HG03354 (cell line): Measurements from ENCODE around the gene OR8G1.
"Not testable (repeated sequence)": the region's sequence is repeated elsewhere in the genome, so short reads cannot be mapped to it uniquely, and the experiment has no call there.

Source experiments
- ATAC-seq: cut with Tn5 transposase; IDR thresholded peaks from one replicate; pipeline ENCODE4 v1.9.1; 2021; ENCODE audit warnings: mild to moderate bottlenecking; ENCODE audit not compliant: unreplicated experiment, poor library complexity, severe bottlenecking

OR8G1 gene, protein sequence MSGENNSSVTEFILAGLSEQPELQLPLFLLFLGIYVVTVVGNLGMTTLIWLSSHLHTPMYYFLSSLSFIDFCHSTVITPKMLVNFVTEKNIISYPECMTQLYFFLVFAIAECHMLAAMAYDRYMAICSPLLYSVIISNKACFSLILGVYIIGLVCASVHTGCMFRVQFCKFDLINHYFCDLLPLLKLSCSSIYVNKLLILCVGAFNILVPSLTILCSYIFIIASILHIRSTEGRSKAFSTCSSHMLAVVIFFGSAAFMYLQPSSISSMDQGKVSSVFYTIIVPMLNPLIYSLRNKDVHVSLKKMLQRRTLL

DNA sequence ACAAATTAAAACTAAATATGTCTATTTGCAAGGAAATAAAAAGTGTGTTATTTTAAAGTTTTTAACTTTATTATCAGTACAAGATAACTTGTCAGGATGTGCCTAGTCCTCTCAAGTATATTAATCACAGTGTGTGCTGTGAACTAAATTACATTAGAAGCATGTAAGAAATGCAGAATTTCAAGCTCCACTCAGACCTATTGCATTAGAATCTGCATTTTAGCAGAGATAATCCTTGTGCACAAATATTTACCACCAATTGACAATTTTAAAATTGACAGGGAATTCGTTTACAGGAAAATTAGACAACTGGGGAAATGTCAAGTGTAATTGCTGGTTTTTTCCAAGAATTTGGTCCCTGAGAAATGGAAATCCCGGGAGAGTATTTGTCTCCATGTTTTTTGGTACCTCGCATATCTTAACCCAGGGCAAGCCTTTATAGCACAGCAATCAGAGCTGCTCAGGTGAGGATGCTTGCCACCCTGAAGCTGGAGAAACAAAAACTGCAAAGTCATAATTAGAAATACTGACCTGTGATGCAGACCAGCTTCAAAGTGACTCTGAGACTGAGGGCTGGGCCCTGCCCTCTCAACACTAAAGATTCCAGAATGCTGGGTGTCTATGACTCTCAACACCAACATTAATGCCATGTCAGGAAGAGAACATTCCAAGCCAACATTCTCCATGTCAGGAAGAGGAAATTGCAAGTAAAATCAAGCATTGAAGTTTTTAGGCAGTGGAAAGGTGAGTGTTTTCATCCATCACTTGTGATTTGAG, at the start of gene OR8G1:
OR8G1 (plus strand) TSS at position 475 of the 777 bp plus-strand sequence. CDS start 8,581 bp downstream, outside the sequence.
- no peak for ATAC-seq

DNA sequence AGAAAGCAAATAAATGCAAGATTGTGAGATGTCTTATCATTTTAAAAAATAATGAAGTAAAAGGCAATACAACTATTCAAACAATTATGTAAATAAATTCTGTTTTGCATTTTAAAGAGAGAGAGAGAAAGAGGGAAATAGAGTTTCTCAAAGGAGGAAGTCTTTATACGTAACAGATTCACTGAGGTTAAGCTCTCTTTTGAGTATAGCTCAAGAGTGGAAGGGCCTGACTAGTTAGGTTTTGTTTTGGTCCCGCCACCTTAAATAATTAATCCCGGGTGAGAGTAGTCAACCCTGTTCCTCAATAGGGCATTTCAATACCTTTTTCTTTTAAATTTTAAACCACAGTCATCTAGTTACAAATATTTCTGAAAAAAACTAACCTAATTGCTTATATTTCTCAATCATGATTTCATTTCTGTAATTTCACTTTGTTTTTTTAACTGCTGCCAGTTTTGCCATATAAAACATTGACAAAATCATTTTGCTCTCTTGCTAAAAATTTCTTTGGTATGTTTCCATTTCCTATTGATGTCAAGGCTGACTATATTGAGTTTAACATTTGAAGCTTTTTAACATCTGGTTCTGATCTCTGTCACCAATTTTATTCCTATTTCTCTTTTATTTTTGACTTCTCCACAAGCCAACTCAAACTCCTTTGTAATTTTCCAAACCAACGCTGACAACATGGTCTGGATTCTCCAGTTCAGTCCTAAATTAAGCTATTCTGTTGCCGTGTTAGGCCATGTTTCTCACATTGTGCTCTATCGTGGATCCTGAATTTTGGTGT, 47.5 kb upstream of the OR8G1 start:
- peak; percentile 83 for ATAC-seq

DNA sequence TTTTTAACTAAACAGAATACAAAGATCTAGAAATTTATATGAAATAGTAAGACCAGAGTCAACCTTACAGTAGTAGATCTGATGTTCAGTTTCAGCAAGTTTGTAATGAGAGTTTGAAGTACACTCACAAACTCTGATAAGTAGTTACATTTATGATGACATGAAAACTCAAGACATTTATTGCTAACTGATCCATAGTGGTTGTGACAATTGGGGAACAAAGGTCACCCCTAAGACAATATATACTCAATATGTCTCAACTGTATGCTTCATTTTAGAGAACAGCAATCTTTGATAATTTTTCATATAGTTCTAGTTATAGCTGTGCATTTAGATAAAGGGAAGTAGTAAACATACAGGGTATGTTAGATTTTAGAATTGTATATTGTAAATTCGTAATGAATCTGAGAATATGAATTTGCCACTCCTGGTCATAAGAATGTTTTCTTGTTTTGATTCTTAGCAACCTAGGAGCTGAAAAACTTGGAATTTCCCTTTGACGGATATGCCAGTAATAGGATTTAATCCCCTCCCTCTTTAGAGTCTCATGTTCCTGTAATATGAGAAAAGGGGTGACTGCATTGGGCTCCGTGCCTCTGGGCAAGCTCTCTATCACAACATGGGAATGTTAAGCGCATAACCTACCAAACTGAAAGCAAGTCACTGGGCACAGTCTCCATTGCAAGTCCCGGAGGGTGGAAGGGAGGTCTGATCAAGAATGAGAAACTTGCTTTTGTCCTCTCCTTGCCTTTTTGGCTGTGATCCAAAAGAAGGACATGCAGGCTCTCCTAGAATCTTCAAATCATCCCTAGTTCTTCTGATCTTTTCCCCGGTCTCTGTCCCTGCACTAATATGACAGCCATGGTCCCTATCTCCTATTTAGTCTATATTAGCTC, 46.4 kb upstream of the OR8G1 start:
- ATAC-seq: no peak

DNA sequence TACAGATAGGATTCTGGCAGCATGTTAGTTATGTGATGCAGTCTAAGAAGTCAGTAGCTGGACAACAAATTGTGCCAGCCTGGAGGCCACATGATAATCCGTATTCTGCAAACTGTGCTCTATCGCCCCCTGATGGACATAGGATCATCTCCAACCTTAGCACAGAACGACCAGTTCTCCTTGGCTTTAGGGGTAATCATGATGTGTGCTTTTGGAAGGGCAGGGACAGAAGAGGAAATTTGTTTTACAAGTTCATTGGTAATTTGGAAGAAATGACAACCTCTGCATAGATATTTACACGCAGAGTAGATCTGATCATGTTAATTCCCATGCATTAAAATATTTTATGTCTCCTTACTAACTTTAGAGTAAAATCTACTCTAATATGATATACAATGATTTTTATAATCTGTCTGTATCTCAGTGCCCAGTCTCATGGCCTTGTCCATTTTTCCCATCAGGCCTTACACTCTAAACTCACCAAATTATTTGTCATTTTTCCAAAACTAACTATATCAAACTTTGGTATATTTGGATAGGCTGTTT, 45.6 kb upstream of the OR8G1 start:
- ATAC-seq: peak; percentile 81

DNA sequence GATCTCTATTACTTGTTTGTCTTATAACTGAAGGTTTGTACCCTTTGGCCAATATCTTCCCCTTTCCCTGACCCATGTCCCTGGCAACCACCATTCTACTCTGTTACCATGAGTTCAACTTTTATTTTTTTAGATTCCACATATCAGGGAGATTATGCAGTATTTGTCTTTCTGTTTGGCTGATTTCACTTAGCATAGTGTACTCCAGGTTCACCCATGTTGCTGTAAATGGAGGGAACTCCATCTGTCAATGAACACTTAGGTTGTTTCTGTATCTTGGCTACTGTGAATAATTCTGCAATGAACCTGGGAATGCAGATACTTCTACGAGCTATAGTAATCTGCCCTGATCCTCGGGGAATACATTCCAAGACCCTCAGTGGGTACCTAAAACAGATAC, 42.9 kb upstream of the OR8G1 start:
- ATAC-seq: no peak

DNA sequence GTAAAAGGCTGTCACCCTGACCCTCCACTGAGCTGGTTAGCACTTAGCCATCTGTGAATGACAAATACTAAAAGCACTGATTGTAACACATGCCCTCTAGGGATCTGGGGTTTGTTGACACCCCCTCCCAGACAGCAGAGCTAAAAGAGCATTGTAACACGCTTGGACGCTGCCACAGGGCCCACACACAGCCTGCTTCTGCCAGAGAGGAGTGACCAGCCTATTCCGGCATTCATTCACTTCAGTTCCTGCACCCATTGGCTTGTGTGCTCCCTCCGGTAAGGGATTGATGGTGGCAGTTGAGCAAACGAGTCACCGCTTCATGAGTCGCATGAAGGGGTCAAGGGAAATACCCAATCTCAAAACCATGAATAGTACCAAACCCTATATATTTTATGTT, 42.0 kb upstream of the OR8G1 start:
- ATAC-seq: no peak

DNA sequence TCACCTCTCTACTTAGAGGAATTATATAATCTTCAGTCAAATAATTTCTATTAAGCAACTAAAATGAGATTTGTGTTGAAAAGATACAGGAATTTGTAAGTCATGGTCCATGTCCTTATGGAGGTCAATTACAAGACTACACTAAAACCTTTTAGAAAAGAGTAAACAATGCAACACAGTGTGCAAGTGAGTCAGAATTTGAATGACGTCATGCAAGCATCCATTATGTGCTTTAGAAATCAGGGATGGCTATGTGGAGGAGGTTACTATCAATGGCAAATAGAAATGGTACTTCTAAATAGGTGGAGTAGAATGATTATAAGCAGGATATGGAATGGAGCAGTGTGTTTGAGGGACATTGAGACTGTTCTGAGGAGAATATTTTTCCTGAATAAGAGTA, 41.2 kb upstream of the OR8G1 start:
- ATAC-seq: no peak

DNA sequence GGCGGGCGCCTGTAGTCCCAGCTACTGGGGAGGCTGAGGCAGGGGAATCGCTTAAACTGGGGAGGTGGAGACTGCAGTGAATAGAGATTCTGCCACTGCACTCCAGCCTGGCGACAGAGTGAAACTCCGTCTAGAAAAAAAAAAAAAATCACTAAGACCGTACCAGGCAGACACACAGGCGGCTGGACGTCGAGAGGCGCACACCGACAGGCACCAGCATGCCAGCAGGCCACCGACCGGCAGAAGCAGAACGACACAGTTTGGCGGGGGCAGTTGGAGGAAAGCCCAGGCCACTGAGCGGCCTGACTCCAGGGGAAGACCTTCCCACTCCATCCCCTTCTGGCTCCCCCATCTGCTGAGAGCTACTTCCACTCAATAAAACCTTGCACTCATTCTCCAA, 40.2 kb upstream of the OR8G1 start:
- no peak for ATAC-seq

DNA sequence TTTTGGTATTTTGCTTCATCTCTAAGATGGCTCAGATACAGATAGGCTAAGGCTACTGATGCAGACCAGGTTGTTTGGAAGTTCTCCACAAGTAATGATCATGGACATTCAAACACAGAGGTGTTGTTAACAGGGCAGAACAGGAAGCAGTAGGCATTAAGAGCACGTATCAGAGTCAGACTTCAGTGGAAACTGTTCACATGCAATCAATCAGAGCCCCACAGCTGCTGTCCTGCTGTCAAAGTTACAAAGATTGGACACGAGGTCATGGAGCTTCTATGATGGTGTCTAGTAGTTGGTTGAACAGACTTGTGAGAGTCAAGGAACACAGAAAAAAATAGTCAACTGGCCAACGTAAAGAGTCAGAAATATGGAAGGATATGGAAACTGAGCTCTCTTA, 37.9 kb upstream of the OR8G1 start:
- ATAC-seq: no peak

DNA sequence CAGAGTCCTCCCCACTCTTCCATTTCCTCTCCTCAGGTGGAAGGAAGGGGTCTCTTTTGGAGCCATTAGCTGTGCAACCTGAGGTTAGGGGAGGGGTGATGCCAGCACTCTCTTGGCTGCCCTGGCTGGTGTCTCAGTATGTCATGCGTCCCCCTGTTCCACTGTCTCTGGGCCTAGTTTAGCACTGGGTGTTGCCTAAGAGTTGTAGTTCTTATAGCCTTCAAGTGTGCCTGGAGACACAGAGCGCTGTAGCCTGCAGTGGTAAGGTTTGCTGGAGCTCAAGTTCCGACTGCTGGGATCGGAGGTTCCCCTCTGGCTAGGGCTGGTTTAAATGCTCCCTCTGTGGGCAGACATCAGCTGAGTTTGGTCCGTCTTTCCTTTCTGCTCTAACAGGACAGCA, 36.9 kb upstream of the OR8G1 start:
- no peak for ATAC-seq

DNA sequence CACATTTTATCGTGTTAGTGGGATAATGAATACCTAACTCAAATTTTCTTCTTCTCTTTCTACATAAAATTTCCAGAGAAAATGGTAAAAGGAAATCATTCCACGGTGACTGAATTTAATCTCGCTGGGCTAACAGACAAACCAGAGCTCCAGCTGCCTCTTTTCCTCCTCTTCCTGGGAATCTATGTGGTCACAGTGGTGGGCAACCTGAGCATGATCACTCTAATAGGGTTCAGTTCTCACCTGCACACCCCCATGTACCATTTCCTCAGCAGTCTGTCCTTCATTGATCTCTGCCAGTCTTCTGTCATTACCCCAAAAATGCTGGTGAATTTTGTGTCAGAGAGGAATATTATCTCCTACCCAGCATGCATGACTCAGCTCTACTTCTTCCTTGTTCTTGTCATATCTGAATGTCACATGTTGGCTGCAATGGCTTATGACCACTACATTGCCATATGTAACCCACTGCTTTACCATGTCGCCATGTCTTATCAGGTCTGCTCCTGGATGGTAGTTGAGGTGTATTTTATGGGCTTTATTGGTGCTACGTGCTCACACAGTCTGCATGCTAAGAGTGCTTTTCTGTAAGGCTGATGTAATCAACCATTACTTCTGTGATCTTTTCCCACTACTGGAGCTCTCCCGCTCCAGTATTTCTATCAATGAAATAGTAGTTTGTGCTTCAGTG, 33.6 kb upstream of the OR8G1 start:
- ATAC-seq: no peak

DNA sequence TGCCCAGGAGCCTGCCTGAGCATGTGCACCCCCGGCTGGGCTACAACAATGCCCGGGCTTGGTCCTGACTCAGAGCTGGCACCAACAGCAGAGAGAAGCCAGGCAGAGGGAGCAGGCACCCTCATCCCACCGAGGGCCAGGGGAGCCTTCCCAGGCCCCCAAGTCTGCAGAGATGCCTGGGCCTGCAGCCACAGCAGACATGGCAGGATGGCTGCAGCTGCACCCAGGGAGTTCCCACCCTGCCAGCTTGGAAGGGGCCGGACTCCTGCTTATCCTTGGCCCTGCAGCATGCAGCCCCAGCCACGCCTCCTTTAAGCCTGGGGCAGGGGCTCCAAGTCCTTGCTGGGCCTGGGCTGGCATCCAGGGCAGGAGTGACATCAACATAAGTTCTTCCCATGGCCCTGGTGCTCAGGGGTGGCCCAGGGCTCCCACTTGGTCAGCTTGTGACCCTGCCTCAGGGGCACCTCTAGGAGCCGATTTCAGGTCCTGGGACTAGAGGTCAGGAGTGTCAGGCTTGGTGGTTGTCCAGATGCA, 31.0 kb upstream of the OR8G1 start:
- no peak for ATAC-seq

DNA sequence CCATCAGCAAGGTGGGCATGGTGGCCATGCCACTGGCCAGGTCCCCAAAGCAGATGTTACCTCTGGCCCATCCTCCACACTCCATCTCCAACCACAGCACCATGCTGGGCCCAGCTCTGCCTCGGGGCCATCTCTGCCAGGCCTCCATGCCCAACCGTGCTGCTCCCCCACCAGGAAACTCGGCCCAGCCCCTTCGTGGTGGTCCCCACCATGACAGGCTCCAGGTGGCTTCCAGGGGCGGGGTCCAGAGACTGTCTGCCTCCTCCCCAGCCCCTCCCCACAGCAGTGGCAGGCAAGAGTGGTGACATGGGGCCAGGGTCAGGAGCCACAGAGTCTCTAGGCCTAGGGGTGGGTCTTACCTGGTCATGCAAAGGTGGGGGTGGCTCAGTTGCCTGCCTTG, 30.5 kb upstream of the OR8G1 start:
- no peak for ATAC-seq

DNA sequence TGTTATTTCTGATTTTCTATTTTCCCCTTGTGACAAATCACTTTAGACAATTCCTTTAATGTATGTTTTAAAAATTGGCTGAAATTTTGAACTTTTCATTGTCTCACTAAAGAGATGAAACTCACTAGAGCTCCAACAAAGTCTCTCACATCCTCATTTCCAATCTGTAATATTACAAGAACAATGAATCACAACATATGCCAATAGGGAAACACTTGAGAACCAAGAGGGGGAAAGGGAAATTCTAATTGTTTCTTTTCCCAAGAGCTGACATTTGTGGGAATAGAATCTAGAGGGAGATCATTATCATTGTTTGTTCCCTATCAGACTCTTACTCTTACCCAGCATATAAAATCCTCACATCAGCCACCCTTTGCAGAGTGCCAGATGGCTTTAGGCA, 29.6 kb upstream of the OR8G1 start:
- no peak for ATAC-seq

DNA sequence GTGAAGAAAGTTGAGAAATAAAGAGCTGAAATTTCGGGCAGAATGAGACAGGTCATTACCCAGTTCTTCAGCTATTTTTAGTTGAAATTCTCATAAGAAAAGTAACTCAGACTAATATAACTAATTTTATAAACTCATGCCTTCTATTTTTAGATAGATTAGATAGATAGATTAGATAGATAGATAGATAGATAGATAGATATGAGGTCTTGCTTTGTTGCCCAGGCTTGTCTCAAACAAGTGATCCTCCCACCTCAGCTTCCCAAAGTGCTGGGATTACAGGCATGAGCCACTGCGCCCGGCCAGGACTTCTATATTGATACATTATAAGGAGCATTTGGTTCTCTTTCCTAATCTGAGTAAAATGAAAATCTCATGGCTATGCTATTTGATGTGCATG, 26.9 kb upstream of the OR8G1 start:
- no peak for ATAC-seq

DNA sequence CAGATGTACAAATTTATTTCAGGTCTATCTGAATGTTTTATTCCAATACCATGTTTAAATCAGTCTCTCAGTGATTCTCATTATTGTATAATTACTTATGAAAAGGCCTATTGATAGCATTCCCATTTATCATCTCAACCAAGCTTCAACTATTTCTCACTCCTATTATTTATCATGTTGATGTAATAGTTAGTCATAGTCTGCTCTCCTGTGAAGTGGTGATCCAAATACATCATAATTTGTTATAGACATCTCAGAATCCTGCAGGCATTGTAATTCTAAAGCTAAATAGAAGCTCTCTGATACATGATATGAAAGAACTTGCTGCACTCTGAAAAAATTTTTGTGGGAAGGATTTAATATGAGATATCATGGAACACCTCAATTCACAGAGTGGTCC, 21.8 kb upstream of the OR8G1 start:
- ATAC-seq: no peak

DNA sequence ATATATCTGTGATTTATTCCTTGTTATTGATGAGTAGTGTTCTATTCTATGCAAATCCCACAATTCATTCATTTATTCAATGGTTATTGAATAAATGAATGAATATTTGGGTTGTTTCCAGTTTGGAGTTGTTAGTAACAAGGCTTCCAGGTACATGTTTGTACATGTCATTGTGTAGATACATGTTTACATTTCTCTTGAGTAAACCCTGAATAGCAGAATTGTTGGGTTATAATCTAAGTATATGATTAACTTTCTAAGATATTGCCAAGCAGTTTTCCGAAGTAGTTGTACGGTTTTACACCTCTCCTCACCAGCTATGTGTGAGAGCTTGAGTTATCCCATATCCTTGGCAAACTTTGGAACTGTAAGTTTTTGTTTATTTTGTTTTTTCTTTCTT, 18.5 kb upstream of the OR8G1 start:
- ATAC-seq: no peak

DNA sequence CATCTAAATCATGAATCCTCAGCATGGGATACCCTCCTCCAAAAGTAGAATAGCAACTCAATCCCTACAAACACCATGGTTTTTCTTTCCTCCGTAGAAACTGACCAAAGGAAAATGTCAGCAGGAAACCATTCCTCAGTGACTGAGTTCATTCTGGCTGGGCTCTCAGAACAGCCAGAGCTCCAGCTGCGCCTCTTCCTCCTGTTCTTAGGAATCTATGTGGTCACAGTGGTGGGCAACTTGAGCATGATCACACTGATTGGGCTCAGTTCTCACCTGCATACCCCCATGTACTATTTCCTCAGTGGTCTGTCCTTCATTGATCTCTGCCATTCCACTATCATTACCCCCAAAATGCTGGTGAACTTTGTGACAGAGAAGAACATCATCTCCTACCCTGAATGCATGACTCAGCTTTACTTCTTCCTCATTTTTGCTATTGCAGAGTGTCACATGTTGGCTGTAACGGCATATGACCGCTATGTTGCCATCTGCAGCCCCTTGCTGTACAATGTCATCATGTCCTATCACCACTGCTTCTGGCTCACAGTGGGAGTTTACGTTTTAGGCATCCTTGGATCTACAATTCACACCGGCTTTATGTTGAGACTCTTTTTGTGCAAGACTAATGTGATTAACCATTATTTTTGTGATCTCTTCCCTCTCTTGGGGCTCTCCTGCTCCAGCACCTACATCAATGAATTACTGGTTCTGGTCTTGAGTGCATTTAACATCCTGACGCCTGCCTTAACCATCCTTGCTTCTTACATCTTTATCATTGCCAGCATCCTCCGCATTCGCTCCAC, 16.1 kb upstream of the OR8G1 start:
- ATAC-seq: not testable (repeated sequence)
